M059J (cell line): ENCODE measurements around the gene SPAG4. TPM values are rescaled to one million over a fixed set of nuclear protein-coding genes. Genes with fewer than 3 reads are reported as not detected.
A peak's percentile ranks its signal among the peaks of the same experiment; 100 is the strongest.

Experiments used
- DNase-seq: peaks from one replicate; pipeline ENCODE4 v3.0.0-alpha.2; 2012; ENCODE audit warnings: low read depth
- total RNA-seq: library from RNA; depleted of rRNA; stranded (reverse); fragments of >200 nt; shearing (Covaris generic); gene quantifications from 2 replicates; pipeline ENCODE4 v1.2.3, GENCODE V29; 2014; rRNA removed

SPAG4 gene
- 24.0 and 36.1 TPM in 2 replicates for total RNA-seq

- DNase-seq = no peak
These were observed at the start of gene SPAG4 for GRCh38 chr20:35615667-35616464. SPAG4 (plus strand) TSS chr20:35615829; CDS start chr20:35616004, 175 bp downstream.

GRCh38 chr20:35568645-35569044 lies 47.0 kb upstream of the SPAG4 start:
- peak; percentile 46 for DNase-seq

- no peak for DNase-seq
These were observed 44.1 kb upstream of the SPAG4 start for GRCh38 chr20:35571555-35571954.

GRCh38 chr20:35572838-35573237 lies 42.8 kb upstream of the SPAG4 start:
- DNase-seq = no peak

GRCh38 chr20:35575958-35576357 lies 39.7 kb upstream of the SPAG4 start:
- no peak for DNase-seq

- no peak for DNase-seq
These were observed 38.8 kb upstream of the SPAG4 start for GRCh38 chr20:35576816-35577215.

- no peak for DNase-seq
These were observed 37.2 kb upstream of the SPAG4 start for GRCh38 chr20:35578469-35578868.

GRCh38 chr20:35579196-35579595 lies 36.4 kb upstream of the SPAG4 start:
- DNase-seq = no peak

GRCh38 chr20:35582131-35582530 lies 33.5 kb upstream of the SPAG4 start:
- no peak for DNase-seq

GRCh38 chr20:35582741-35583404 lies 32.8 kb upstream of the SPAG4 start:
- DNase-seq = no peak

- DNase-seq = no peak
These were observed 31.7 kb upstream of the SPAG4 start for GRCh38 chr20:35583636-35584560.

GRCh38 chr20:35586751-35587425 lies 28.7 kb upstream of the SPAG4 start:
- no peak for DNase-seq

- DNase-seq = no peak
These were observed 28.2 kb upstream of the SPAG4 start for GRCh38 chr20:35587436-35587835.

- DNase-seq = no peak
These were observed 27.2 kb upstream of the SPAG4 start for GRCh38 chr20:35588397-35588796.

- DNase-seq = no peak
These were observed 23.2 kb upstream of the SPAG4 start for GRCh38 chr20:35592339-35592974.

GRCh38 chr20:35595456-35595855 lies 20.2 kb upstream of the SPAG4 start:
- DNase-seq = no peak

GRCh38 chr20:35595901-35596300 lies 19.7 kb upstream of the SPAG4 start:
- DNase-seq = no peak

- no peak for DNase-seq
These were observed 18.4 kb upstream of the SPAG4 start for GRCh38 chr20:35597186-35597585.

- no peak for DNase-seq
These were observed 17.2 kb upstream of the SPAG4 start for GRCh38 chr20:35598476-35598875.

- DNase-seq = no peak
These were observed 16.5 kb upstream of the SPAG4 start for GRCh38 chr20:35598899-35599775.
